Stimulated activated CD4-positive, alpha-beta T cell treated with anti-CD3 and anti-CD28 coated beads, Interleukin-2, amount 100 ng/mL, for 24 hours (primary cell): Measurements from ENCODE around the gene HAPLN3.

Experiments
- DNase-seq, 2 donors: peaks; one replicate each; pipeline ENCODE4 v3.0.0-alpha.2; 2020

Gene HAPLN3

DNA sequence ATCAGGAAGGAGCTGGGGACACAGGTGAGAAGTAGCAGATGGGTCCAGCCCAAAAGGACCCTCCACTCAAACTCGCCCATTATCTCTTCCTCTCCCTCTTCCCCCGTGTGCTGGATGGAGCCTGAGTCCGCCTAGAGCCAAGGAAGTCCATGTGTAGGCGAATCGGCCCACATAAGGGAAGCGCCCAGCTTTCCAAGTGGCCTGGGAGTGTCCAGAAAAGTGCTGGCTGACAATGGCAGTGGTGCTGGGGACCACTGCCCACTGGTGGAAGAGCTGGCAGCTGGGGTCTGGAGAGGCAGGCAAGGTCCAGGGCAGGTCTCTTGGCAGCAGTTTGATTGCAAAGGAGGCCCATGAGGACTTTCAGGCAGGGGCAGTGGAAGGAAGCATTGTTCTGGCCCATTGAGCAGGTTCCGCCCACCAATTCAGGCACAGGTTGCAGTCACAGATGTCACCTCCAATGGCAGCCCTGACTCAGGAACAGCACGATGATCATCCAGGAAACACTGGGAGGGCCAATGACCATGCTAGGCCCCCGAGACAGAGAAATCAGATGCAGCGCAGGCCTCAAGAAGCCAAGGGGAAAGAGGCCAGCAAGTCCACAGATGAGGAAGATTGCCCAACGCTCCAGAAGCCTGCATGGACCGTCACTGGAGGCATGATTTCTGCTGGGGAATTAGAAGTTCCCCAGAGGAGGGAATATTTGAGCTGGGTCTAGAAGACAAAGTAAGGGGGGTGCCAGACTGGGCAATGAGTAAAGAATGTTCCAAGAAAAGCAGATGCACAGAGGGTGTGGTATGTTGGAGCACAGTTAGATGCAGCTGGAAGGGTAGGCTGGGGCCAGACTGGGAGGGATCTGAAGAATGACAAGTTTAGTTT is 14.8 kb upstream of the HAPLN3 start:
- no peak for DNase-seq

GRCh38 chr15:88908697-88909621 is 13.6 kb upstream of the HAPLN3 start:
- DNase-seq, result no peak

- no peak for DNase-seq
Measured at GRCh38 chr15:88908123-88908522, 12.8 kb upstream of the HAPLN3 start.

GRCh38 chr15:88907111-88907510 is 11.8 kb upstream of the HAPLN3 start:
- DNase-seq, result no peak

- DNase-seq, result no peak
Measured at GRCh38 chr15:88906551-88906950, 11.2 kb upstream of the HAPLN3 start.

GRCh38 chr15:88906130-88906529 is 10.8 kb upstream of the HAPLN3 start:
- no peak for DNase-seq

DNA sequence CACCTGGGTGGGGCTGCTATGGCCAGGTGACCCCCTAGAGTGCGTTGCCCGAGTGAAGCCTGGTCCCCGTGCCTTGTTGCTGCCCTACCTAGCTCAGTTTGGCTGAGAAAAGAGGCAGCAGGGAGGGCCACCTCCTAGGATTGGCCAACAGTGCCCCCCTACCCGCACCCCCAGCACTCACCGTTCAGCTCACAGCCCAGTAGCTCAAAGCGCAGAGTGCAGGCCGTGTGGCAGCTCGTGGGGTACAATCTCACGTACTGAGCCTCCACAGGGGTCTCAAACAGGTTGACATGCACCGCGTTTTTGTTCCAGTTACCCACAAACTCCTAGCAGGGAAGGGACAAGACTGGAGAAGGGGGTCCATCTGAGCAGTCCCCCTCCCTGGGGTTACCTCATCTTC is 10.2 kb upstream of the HAPLN3 start:
- no peak for DNase-seq

GRCh38 chr15:88904624-88905327 is 9.4 kb upstream of the HAPLN3 start:
- DNase-seq, result peak; percentile 90 to 92

DNA sequence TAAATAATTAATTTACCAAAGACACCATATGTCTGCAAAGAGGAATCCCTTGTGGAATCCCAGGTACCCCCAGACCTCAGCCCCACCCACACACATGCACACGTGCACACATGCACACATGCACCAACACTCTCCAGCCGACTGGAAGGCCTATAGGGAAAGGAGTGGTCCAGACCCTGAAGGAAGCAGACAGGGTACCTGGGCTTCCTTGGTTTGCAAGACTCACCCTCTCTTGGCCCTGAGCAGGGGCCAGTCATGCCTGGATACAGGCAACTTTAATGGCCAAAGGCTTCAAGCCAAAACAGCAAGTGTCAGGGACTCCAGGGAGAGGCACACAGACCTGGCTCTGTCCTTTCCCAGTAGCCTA is 8.9 kb upstream of the HAPLN3 start:
- no peak for DNase-seq

DNA sequence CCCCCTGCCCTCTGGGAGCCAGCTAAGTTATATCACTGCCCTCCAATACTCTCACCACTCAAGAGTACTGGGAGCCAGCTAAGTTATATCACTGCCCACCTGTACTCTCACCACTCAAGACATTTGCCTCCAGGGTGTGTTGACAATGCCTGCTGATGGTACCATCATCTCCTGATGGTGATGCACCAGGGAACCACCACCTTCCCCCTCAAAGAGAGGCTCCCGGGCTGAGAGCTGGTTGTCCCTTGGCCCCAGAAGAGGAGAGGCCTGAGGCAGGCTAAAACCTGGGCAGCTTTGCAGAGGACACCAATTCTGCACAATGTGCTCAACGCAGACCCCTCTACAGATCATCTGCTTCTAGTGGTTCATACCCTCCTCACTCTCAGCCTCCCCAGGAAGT is 7.5 kb upstream of the HAPLN3 start:
- no peak for DNase-seq

DNA sequence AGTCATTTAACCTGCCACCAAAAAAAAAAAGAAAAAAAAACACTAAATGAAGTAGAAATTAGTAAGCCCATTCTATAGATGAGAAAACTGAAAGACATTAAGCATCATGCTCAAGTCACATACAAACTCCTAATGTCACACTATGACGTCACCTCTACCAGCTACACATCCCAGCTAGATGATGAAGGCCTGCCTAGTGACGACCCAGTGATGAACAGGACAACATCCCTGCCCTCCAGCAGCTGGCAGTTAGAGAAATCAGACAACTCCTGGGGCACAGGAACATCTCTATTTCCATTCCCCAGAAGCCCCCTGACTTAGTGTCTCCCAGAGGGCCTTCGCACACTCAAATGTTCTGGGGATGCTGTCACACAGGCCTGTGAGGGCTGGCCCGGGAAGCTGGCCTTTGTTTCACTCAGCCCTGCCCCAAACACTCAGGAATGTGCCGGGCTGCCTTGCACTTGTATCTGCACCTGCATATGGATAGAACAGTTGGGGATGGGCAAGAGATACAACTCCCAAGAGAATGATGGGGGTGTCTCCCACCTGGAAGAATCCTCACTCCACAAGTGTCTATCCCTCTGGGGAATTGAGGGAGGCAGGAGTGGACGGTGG is 7.0 kb upstream of the HAPLN3 start:
- DNase-seq, result no peak

DNA sequence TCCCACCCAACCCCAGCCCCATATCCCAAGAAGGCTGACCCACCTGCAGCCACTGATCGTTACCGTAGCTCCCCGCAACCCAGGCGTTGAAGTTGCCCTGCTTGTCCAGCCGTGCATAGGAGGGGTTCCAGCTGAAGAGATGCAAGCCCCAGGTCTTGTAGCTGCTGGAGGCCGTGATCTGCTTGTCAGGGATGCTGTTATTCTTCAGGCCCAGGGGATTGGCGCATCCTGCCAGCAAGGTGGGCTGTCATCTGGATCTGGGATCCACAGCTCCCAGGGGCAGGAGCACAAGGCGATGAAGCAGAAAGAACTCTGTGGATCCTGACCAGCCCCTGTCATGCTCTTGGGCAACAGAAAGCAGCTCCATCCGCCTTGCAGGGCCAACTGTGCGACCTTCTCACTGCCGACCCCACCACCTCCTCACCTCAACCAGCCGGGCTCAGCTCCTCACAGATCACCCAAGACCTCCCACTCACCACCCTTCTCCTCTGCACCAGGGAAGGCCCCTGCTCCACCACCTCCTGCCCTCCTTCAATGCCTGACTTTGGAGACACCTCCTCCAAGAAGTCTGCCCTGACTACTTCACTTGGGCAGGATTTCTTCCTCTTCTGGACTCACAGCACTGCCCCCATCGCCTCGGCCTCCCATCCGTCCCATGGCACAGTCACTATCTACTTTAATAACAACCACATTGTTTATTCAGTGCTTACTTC is 6.3 kb upstream of the HAPLN3 start:
- DNase-seq, result no peak

DNA sequence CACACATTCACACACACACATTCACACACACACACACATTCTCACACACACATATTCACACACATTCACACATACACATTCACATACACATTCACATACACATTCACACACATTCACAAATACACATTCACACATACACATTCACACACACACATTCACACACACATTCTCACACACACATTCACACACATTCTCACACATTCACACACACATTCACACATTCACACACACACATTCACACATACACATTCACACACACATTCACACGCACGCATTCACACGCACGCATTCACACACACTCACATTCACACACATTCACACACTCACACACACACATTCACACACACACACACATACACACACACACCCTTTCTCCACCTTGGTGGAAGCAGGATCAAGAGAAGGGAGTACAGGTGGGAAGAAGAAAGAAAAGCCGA is 5.7 kb upstream of the HAPLN3 start:
- DNase-seq, result no peak

GRCh38 chr15:88900309-88900981 is 5.1 kb upstream of the HAPLN3 start:
- no peak for DNase-seq

DNA sequence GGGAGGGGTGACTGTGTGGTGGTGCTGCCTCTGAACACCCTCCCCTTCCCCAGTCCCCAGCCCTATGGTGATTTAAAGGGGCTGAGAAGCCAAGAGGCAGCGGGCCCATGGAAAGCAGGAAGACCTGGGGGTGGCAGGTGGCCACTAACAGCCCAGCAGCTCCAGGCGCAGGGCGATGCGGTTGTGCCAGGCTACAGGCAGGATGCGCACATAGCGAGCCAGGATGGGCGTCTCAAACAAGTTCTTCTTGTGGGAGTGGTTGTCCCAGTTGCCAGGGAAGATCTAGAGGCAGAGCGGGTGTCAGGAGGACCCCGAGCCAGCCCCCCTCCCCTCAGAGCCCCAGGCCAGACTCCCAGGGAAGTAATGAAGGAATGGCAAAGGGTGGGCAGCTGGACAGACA is 3.9 kb upstream of the HAPLN3 start:
- DNase-seq, result no peak

GRCh38 chr15:88898736-88899135 is 3.4 kb upstream of the HAPLN3 start:
- no peak for DNase-seq

DNA sequence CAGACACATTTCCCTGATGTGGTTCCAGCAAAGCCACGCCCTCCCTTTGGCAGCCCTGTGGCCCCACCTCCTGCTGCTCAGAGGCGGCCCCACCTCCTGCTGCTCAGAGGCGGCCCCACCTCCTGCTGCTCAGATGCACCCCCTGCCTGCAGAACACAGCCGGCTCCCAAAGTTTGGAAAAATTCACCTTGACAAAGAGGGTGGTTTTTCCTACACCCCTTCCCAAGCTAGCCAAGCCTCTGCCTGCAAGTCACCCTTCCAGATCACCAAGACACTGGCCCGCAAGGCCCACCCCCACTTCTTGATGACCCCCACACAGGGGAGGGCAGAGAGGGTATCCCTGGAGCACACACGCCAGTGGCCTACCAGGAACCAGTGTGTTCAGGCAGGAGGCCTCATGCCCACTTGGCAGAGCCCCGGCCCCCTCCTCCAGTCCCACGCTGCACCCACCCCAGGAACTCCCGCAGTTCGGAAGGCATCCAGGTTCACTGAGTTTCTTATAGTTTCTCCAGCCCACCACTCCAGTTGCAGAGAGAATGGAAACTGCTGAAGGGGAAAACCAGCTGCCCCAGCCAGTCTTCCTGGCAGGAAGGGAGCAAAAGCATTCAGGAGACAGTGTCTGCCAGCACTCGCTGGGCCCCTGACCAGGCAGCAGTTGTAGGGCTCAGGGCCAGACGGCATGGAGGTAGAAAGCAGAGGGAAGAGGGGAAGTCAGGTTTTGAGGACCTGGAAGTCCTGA is 2.3 kb upstream of the HAPLN3 start:
- peak; percentile 80 to 87 for DNase-seq

- no peak for DNase-seq
Measured at GRCh38 chr15:88897142-88897455, 1.8 kb upstream of the HAPLN3 start.

- DNase-seq, result no peak
Measured at GRCh38 chr15:88896333-88897033, 1.1 kb upstream of the HAPLN3 start.

DNA sequence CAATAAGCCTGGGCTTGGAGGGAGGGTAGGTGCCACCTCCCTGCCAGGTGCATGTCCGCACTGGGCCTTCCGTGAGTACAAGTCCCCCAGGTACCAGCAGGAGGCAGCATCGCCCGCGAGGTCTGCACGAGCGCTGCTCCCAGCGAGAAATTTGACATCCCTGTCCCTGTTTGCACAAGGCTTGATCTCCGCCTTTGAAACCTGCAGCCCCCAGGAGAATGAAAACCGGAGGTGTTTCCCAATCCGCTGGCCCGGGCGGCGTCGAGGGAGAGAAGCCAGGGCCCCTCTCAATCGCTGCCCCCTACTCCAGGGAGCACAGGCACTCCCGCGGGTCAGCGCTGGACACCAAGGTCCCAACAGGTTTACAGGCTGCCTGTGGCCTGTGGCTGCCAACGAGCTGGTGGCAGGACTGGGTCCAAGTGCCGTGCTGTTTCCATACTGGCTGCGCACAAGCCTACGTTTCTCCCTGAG is 961 bp downstream of the HAPLN3 start:
- peak; percentile 88 to 91 for DNase-seq
